Astrocyte of the cerebellum (primary cell): ENCODE measurements around the gene TSEN2.

Experiments
- DNase-seq: peaks from one replicate; pipeline ENCODE4 v3.0.0-alpha.2; 2011; ENCODE audit warnings: low read depth
- H3K4me3 ChIP-seq: 2 replicates; pipeline ENCODE4 v1.5.1; 2011; ENCODE audit warnings: mild to moderate bottlenecking, low read depth, low read length, moderate library complexity
- in situ Hi-C: cut with HindIII; loops from 2 replicates; pipeline ENCODE4 v1.10.0; 2017; ENCODE audit warnings: low sequenced_read_pairs
- TF ChIP-seq, protein P1 (sequence below): IDR thresholded peaks from 2 replicates; pipeline ENCODE4 v1.5.1; 2012; ENCODE audit warnings: low read length, low read depth, moderate library complexity, mild to moderate bottlenecking; ENCODE audit errors: missing control alignments

Gene TSEN2

DNA sequence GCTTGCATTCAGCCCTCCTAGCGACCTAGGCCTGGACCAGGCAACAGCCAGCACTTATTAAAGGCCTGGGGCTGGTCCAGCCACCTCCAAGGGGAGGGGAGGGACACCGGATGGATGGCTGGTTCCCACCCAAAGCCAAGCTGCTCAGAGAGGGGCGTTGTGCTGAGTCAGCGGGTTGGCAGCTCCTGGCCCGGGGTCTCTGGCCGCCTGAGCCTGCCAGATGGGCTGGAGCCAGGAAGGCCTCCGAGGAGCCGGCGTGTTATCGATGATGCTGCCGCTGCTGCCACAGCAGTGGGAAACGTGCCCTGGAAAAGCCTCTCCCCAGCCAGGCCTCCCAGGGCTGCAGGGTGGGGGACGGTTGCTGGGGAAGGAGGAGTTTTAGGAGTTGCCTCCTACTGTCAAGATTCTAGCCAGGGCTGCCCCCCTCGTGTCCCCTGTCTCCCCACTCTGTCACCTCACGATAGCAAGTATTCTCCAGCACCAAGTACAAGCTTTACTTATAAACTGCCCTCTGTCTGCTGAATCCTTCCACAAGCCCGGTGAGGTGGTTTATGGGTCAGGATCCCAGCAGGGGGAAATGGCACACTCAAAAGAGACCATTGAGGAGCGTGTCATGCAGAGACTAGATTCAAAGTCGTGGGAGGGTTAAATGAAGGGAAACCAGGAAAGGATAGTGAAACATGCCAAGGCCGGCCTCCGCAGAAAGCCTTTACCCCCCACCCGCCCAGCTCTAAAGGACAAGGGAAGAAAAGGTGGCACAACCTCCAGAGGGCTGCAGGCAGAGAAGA is 43.2 kb upstream of the TSEN2 start:
- TF ChIP-seq, protein P1, sequence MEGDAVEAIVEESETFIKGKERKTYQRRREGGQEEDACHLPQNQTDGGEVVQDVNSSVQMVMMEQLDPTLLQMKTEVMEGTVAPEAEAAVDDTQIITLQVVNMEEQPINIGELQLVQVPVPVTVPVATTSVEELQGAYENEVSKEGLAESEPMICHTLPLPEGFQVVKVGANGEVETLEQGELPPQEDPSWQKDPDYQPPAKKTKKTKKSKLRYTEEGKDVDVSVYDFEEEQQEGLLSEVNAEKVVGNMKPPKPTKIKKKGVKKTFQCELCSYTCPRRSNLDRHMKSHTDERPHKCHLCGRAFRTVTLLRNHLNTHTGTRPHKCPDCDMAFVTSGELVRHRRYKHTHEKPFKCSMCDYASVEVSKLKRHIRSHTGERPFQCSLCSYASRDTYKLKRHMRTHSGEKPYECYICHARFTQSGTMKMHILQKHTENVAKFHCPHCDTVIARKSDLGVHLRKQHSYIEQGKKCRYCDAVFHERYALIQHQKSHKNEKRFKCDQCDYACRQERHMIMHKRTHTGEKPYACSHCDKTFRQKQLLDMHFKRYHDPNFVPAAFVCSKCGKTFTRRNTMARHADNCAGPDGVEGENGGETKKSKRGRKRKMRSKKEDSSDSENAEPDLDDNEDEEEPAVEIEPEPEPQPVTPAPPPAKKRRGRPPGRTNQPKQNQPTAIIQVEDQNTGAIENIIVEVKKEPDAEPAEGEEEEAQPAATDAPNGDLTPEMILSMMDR: peak; percentile 8
- H3K4me3 ChIP-seq: no peak overlapping the region
- DNase-seq: peak; percentile 82
- in situ Hi-C loops: no loop called here

DNA sequence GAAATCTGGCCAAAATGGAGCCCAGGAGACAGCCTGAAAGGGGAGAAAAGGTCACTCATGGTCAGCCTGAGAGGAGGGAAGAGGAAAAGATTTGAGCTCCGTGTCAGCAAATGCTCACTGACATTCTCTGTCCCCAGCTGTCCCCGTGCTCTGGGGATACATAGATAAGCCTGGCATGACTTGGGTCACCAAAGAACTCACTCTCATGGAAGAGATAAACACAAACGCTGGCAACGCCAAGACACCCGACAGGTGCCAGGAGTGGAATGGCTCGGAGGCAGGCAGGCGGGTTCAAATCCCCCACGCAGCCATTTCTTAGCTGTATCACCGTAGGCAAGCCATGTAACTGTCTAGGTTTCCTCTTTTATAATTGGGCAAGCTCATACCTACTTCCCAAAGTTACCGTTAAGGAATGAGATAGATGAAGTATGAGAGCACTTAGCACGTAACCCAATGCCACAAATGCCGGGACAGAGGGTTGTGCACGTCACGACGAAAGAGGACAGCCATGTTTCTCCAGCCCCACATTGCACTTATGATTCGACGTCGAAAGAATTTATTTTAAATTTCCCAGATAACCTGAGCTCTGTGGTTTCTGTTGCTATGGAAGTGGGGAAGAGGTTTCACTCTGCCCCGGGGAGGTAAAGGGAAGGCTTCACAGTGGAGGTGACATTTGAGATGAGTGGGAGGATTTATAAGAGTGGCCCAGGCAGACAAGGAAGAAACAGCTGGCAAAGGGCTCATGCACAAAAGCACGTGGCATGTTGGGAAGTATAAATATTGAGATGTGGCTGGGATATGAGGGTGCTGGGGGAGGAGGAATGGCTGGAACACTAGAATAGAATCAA is 41.4 kb upstream of the TSEN2 start:
- in situ Hi-C loops: no loop called here
- H3K4me3 ChIP-seq: no peak overlapping the region
- no peak for DNase-seq
- TF ChIP-seq, protein P1: no peak

DNA sequence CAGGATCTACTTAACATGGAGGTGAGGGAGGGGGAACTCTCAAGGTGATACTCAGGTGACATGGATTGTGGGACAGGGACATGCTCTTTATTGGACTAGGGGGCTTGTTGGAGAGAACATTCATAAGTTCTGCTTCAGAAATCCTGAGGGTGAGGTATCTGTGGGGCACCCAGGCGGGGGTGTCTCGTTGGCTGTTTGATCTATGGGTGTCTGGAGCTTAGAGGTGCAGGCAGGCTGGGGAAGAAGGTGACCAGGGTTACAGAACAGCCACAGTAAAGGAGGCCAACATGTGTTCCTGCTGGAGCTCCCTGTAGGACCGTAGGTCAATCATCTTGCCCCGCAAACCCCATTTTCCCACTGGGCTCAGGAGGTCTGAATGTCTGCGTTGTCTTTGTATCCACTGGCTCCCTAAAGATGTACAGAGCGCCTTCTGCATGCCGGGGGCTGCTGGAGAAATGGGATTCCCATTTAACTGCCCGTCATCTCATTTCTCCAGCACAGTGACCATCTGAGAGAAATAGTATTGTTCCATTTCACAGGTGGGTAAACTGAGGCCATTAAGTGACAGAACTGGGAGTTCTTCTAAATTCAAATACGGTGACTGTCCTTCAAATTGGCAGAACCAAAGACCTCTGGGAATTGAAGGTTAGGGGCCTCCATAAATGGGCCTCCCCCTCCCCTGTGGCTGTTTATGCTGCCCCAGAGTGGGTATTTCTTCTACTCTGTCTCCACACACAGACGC is 40.3 kb upstream of the TSEN2 start:
- in situ Hi-C loops: no loop called here
- DNase-seq: no peak
- TF ChIP-seq, protein P1: no peak
- H3K4me3 ChIP-seq: no peak overlapping the region

DNA sequence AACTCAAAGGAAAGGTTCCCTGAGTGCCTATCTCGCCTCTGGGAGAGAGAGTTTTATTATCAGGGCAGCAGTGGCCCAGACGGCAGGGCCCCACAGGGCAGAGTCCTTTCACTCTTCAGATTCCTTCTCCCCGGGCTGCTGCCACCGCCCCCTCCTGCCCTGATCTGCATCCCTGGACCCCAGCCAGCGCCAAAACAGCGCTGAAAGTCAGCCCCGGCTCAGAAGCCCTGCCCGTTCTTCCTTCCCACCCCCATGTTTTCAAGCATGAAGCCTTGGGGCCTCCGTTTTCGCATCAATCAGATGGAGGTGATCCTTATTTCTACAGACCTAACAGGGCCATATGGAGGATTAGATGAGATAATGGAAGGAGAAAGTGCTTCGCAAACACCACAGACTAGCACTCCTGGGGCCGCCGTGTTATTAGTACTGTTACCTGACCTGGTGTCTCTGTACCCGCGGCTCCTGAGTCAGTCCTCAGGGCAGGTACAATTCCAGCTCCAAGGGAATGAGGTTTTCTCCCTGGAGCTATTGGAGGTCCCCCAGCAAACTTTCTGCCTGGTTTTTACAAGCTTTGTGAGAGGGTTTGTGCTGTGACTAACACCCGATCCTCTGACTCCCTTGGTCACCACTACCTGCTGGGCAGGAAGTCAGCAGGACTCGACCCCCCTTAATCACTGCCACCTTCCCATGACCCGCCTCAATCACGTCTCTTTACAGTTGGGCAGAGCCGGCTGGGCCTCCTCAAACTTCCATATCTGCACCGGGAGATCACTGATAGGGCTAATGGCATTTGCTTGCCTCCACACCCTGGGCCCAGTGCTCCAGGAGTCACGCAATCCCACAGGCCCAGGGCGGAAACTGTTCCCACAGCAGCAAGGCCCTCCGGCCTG is 39.5 kb upstream of the TSEN2 start:
- TF ChIP-seq, protein P1: no peak
- H3K4me3 ChIP-seq: no peak overlapping the region
- in situ Hi-C loops: no loop called here
- DNase-seq: peak; percentile 23

DNA sequence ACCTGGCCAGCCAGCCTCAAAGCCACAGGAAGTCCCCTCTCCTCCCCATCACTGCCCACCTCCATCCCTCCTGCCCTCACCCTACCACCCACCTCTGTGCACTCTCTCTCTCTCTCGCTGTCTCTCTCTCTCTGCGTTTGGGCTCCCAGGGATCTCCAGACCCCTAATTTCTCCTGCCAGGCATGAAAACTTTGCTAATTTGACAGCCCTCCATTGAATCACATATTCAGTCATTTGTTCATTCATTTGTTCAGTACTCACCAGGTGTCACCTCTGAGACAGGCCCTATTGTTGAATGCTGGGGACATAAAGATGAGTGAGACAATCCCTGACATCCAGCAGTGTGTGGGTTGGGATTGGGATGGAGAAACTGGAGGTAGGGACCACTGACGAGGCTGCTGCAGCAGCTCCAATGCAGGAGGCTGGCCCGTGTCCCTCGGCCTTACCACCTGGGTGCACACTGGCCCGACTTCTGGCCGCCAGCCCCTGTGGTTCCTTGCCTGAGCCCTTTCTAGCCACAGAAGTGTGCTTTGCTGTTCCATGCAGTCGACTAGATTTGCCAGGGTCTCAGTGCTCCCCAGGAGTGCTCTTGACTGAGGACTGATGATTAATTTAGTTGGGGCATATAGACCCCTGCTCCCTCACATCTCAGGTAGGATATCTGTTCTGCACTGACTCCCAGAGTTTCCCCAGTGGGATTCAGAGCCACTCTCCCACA is 38.6 kb upstream of the TSEN2 start:
- in situ Hi-C loops: no loop called here

More for the DNA sequence above, 38.6 kb upstream of the TSEN2 start:
- TF ChIP-seq, protein P1: no peak
- no peak for DNase-seq
- H3K4me3 ChIP-seq: no peak overlapping the region
